MM.1S (cell line): ENCODE data around the gene GRIK4.

Source experiments
- DNase-seq: peaks from one replicate; pipeline ENCODE4 v3.0.0-alpha.2; 2015
- H2AFZ ChIP-seq: fragments of 300-600 bp; sonication (generic); 2 replicates; pipeline ENCODE4 v1.6.0; 2016; ENCODE audit warnings: antibody characterized with exemption, low read length
- H3F3A ChIP-seq: fragments of 300-600 bp; sonication (generic); 2 replicates; pipeline ENCODE4 v1.6.1; 2016; ENCODE audit warnings: mild to moderate bottlenecking, antibody characterized with exemption, low read length, moderate library complexity, mixed read lengths; ENCODE audit not compliant: insufficient read depth
- H3K27ac ChIP-seq: fragments of 300-600 bp; sonication (generic); 2 replicates; pipeline ENCODE4 v1.5.1; 2016; ENCODE audit warnings: mild to moderate bottlenecking, low read length
- H3K27me3 ChIP-seq: fragments of 300-600 bp; sonication (generic); replicated peaks from 2 replicates; pipeline ENCODE4 v1.6.0; 2016; ENCODE audit warnings: low read length; ENCODE audit not compliant: insufficient read depth
- H3K36me3 ChIP-seq: fragments of 300-600 bp; sonication (generic); replicated peaks from 2 replicates; pipeline ENCODE4 v1.6.1; 2016; ENCODE audit warnings: mild to moderate bottlenecking, low read length, mixed read lengths; ENCODE audit not compliant: insufficient read depth
- H3K4me1 ChIP-seq: fragments of 300-600 bp; sonication (generic); 2 replicates; pipeline ENCODE4 v1.6.1; 2016; ENCODE audit warnings: low read length, mixed read lengths
- H3K4me2 ChIP-seq: fragments of 300-600 bp; sonication (generic); 2 replicates; pipeline ENCODE4 v1.6.0; 2016; ENCODE audit warnings: low read depth, low read length
- H3K4me3 ChIP-seq: fragments of 300-600 bp; sonication (generic); 2 replicates; pipeline ENCODE4 v1.5.1; 2016; ENCODE audit warnings: low read length, mixed read lengths
- H3K79me2 ChIP-seq: fragments of 300-600 bp; sonication (generic); 2 replicates; pipeline ENCODE4 v1.6.1; 2016; ENCODE audit warnings: mixed run types, low read length, mixed read lengths
- H3K9ac ChIP-seq: fragments of 300-600 bp; sonication (generic); 2 replicates; pipeline ENCODE4 v1.6.1; 2016; ENCODE audit warnings: low read length, mixed read lengths
- H3K9me2 ChIP-seq: fragments of 300-600 bp; sonication (generic); replicated peaks from 2 replicates; pipeline ENCODE4 v1.6.1; 2016; ENCODE audit warnings: mild to moderate bottlenecking, low read length, mixed read lengths; ENCODE audit not compliant: insufficient read depth
- H3K9me3 ChIP-seq: fragments of 300-600 bp; sonication (generic); replicated peaks from 2 replicates; pipeline ENCODE4 v1.6.1; 2016; ENCODE audit warnings: mild to moderate bottlenecking, low read length, mixed read lengths; ENCODE audit not compliant: insufficient read depth
- H4K20me1 ChIP-seq: fragments of 300-600 bp; sonication (generic); 2 replicates; pipeline ENCODE4 v1.6.1; 2016; ENCODE audit warnings: mild to moderate bottlenecking, low read length, moderate library complexity, mixed read lengths; ENCODE audit not compliant: insufficient read depth
- EZH2 ChIP-seq: fragments of 300-600 bp; sonication (generic); optimal IDR thresholded peaks from 2 replicates; pipeline ENCODE3; 2017; ENCODE audit warnings: low read depth, mild to moderate bottlenecking, antibody characterized with exemption, low read length, mixed read lengths
- EZH2phosphoT487 ChIP-seq: fragments of 300-600 bp; sonication (generic); IDR thresholded peaks from 2 replicates; pipeline ENCODE4 v1.6.1; 2018; ENCODE audit warnings: antibody characterized with exemption, low read length
- TF ChIP-seq, protein P1 (sequence below): fragments of 300-600 bp; sonication (generic); IDR thresholded peaks from 2 replicates; pipeline ENCODE4 v1.5.1; 2016; ENCODE audit warnings: antibody characterized with exemption, low read length, mixed read lengths

The GRIK4 gene

DNA sequence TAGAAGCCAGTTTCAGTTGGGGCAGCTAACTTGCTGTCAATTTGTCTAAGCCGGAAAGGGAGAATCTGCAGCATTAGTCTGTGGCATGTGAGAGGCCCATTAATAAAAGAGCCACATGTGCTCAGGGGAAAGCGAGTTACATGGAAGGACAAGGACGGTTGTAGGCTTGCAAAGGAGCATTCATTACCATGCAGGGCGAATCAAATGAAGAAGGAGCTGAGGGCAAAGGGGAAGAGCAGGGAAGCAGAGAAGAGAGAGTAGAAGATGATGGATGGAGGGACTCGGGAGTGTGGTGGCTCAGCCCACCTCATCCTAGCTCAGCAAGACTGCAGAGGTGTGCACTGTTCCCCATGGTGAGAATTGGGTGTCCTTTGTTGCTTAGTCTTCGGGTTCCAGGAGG, 359.6 kb downstream of the GRIK4 start:
- Histone ChIP-seq H3K27ac (no peak overlapping the region), H3K27me3 (no peaks in the 10 kb centered on the region), H3K79me2 (no peaks in the 10 kb centered on the region), H3K4me2 (no peak overlapping the region), H3K9me3 (no peaks in the 10 kb centered on the region), H3F3A (no peaks in the 10 kb centered on the region), H3K9me2 (no peaks in the 10 kb centered on the region), H3K4me3 (no peak overlapping the region), H3K36me3 (no peaks in the 10 kb centered on the region), H3K4me1 (no peaks in the 10 kb centered on the region), H4K20me1 (no peaks in the 10 kb centered on the region), H3K9ac (no peak overlapping the region), H2AFZ (no peak overlapping the region)
- TF ChIP-seq, protein P1, sequence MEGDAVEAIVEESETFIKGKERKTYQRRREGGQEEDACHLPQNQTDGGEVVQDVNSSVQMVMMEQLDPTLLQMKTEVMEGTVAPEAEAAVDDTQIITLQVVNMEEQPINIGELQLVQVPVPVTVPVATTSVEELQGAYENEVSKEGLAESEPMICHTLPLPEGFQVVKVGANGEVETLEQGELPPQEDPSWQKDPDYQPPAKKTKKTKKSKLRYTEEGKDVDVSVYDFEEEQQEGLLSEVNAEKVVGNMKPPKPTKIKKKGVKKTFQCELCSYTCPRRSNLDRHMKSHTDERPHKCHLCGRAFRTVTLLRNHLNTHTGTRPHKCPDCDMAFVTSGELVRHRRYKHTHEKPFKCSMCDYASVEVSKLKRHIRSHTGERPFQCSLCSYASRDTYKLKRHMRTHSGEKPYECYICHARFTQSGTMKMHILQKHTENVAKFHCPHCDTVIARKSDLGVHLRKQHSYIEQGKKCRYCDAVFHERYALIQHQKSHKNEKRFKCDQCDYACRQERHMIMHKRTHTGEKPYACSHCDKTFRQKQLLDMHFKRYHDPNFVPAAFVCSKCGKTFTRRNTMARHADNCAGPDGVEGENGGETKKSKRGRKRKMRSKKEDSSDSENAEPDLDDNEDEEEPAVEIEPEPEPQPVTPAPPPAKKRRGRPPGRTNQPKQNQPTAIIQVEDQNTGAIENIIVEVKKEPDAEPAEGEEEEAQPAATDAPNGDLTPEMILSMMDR: no peak
- TF ChIP-seq EZH2phosphoT487 (no peak), EZH2 (no peak)
- no peak for DNase-seq

DNA sequence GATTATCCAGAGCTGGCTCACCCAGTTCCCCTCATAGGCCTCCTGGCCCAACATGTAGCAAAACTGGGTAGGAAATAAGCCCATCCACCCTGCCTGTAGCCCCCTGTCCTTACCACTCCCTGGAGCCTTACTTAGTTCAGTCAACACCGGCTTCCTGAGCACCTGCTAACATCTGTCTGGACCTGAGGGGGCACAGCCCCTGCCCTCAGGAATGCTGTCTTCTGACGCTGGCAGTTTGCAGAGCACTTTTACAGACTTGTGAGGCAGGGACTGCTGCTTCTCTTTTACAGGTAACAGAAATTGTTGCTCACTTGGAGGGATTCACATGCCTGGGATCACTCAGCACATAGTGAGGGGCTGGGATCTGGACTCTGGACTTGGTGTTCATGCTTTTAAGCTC, 360.4 kb downstream of the GRIK4 start:
- H3K4me1 ChIP-seq: no peaks in the 10 kb centered on the region
- no peaks in the 10 kb centered on the region for H4K20me1 ChIP-seq
- no peaks in the 10 kb centered on the region for H3K27me3 ChIP-seq
- H3K27ac ChIP-seq: no peak overlapping the region
- H3K9me2 ChIP-seq: no peaks in the 10 kb centered on the region
- no peaks in the 10 kb centered on the region for H3K79me2 ChIP-seq
- H2AFZ ChIP-seq: no peak overlapping the region
- H3K36me3 ChIP-seq: no peaks in the 10 kb centered on the region
- H3K9me3 ChIP-seq: no peaks in the 10 kb centered on the region
- no peak overlapping the region for H3K9ac ChIP-seq
- no peak overlapping the region for H3K4me3 ChIP-seq
- H3F3A ChIP-seq: no peaks in the 10 kb centered on the region
- no peak overlapping the region for H3K4me2 ChIP-seq
- no peak for DNase-seq
- TF ChIP-seq EZH2: no peak

DNA sequence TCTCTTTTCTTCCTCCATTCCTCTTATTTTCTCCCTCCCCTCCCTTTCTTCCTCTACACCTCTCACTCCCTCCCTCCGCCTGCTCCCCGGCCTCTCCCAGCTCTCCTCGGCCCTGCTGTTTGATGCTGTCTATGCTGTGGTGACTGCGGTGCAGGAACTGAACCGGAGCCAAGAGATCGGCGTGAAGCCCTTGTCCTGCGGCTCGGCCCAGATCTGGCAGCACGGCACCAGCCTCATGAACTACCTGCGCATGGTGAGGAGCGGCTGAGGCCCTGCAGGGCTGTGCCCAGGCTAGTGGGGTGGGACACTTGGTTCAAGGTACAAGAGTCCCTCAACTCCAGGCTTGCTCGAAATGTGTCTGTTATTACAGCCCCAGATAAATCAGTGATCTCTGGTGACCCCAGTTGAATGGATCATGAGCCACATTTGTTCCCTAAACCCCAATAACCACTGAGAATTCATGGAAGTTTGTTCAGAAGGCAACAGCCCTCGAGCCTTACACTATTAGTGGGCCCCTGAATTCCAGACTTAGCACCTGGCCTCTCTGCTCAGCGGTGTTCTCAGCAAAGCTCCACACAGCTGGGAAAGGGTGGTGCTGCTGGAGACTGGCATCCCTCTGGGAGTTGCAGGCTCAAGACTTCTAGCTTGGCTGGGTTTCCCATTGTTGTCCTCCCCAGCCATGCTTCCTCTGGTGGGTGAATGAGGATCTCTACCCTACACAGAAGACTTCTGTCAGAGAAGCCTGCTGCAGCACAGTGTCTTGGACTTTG, 362.6 kb downstream of the GRIK4 start:
- H3K9ac ChIP-seq: no peak overlapping the region
- H3F3A ChIP-seq: no peaks in the 10 kb centered on the region
- H3K4me3 ChIP-seq: no peak overlapping the region
- H3K27me3 ChIP-seq: no peaks in the 10 kb centered on the region
- H3K79me2 ChIP-seq: no peaks in the 10 kb centered on the region
- H3K9me2 ChIP-seq: no peaks in the 10 kb centered on the region
- DNase-seq: no peak
- no peak overlapping the region for H3K4me2 ChIP-seq
- no peak overlapping the region for H3K27ac ChIP-seq
- no peak for TF ChIP-seq EZH2
- TF ChIP-seq EZH2phosphoT487: no peak
- TF ChIP-seq, protein P1: no peak
- H2AFZ ChIP-seq: no peak overlapping the region
- H3K36me3 ChIP-seq: no peaks in the 10 kb centered on the region
- no peaks in the 10 kb centered on the region for H3K9me3 ChIP-seq
- no peaks in the 10 kb centered on the region for H3K4me1 ChIP-seq
- H4K20me1 ChIP-seq: no peaks in the 10 kb centered on the region

DNA sequence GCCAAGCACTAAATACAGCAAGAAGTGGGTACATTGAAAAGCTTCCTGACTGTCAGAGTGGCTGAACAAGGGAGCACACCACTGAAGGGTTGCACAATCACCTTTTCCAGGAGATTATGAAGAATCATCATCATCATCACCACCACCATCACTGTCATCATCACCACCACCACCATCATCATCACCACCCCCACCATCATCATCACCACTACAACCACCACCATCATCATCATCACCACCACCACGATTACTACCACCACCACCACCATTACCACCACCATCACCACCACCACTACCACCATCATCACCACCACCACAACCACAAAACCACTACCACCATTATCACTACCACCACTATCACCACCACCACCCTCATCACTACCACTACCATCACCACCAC, 364.4 kb downstream of the GRIK4 start:
- H3K79me2 ChIP-seq: no peaks in the 10 kb centered on the region

More for the DNA sequence above, 364.4 kb downstream of the GRIK4 start:
- H3K27me3 ChIP-seq: no peaks in the 10 kb centered on the region
- 0 out of 2 replicates have a peak, but pooled peaks cover 3% of the 10 kb centered on the region for H3K4me1 ChIP-seq
- H3K36me3 ChIP-seq: no peaks in the 10 kb centered on the region
- no peaks in the 10 kb centered on the region for H3K9me2 ChIP-seq
- no peak overlapping the region for H3K27ac ChIP-seq
- H3K4me2 ChIP-seq: no peak overlapping the region
- TF ChIP-seq EZH2phosphoT487: no peak
- TF ChIP-seq, protein P1: no peak
- TF ChIP-seq EZH2: no peak
- H4K20me1 ChIP-seq: no peaks in the 10 kb centered on the region
- no peaks in the 10 kb centered on the region for H3K9me3 ChIP-seq
- no peak overlapping the region for H2AFZ ChIP-seq
- H3F3A ChIP-seq: no peaks in the 10 kb centered on the region
- H3K4me3 ChIP-seq: no peak overlapping the region
- H3K9ac ChIP-seq: no peak overlapping the region
- DNase-seq: no peak
